C4-2B (cell line): Measurements from ENCODE around the gene HHIPL1.

Experiments used
- ZFX ChIP-seq: fragments of 450-650 bp; IDR thresholded peaks from 2 replicates; pipeline ENCODE4 v1.6.1; 2017
- TF ChIP-seq, protein P1 (sequence below): fragments of 450-650 bp; conservative IDR thresholded peaks from 2 replicates; pipeline ENCODE4 v1.5.1; 2017; ENCODE audit warnings: mild to moderate bottlenecking

DNA sequence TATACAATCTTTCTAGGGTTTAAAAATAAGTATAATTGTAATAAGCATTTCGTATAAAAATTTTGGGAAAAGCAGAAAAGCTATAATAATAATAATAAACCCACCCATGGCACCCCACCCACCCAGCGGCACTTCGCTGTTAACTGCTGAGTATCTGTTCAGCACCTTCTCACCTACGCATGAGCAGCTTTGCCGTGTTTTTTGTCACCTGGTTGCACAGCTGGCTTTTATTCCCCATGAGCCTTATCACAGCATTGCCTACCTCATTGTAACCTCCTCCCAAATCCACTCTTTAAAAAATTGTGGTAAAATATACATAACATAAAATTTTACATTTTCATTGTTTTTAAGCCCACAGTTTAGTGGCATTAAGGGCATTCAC is 73.9 kb downstream of the HHIPL1 start:
- TF ChIP-seq, protein P1, sequence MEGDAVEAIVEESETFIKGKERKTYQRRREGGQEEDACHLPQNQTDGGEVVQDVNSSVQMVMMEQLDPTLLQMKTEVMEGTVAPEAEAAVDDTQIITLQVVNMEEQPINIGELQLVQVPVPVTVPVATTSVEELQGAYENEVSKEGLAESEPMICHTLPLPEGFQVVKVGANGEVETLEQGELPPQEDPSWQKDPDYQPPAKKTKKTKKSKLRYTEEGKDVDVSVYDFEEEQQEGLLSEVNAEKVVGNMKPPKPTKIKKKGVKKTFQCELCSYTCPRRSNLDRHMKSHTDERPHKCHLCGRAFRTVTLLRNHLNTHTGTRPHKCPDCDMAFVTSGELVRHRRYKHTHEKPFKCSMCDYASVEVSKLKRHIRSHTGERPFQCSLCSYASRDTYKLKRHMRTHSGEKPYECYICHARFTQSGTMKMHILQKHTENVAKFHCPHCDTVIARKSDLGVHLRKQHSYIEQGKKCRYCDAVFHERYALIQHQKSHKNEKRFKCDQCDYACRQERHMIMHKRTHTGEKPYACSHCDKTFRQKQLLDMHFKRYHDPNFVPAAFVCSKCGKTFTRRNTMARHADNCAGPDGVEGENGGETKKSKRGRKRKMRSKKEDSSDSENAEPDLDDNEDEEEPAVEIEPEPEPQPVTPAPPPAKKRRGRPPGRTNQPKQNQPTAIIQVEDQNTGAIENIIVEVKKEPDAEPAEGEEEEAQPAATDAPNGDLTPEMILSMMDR: no peak
- TF ChIP-seq ZFX: no peak
